ENCODE data around the gene ACTN2. TPM values are rescaled to one million over a fixed set of nuclear protein-coding genes. Genes with fewer than 3 reads are reported as not detected.

ACTN2 gene
- total and polyA plus RNA-seq, 2 donors (not counting 1 experiment from before 2014, with no cell fraction given) = 0.17 to 0.22 TPM

- TF ChIP-seq CTCF (conservative IDR thresholded peaks at IDR 0.05 in 1 of 2, IDR thresholded peaks at IDR 0.05 in 1 of 2; ENCODE audit: low read depth in 1 of 2, low read length in 2 of 2) (no peak), EZH2 (IDR thresholded peaks at IDR 0.05; ENCODE audit: low read length, missing control alignments) (no peak)
- no peak overlapping the region for H2AFZ ChIP-seq (ENCODE audit: low read length)
- no peak overlapping the region for H3K27ac ChIP-seq (ENCODE audit: insufficient read depth, low read length)
- H3K4me2 ChIP-seq (ENCODE audit: extremely low read depth, insufficient read depth, low read length) = no peak overlapping the region
- H3K4me3 ChIP-seq (replicated peaks in 1 of 4; ENCODE audit: control extremely low read depth in 1 of 4, insufficient read depth in 1 of 4, low read depth in 3 of 4, low read length in 4 of 4) = no peak overlapping the region
- H3K27me3 ChIP-seq (ENCODE audit: control insufficient read depth, insufficient read depth, low read length) = no peaks in the 10 kb centered on the region
- no peaks in the 10 kb centered on the region for H3K79me2 ChIP-seq (ENCODE audit: control insufficient read depth, insufficient read depth, low read length)
- no peak for DNase-seq (ENCODE audit: low read depth in 2 of 2)
- H3K9me3 ChIP-seq (ENCODE audit: control insufficient read depth, insufficient read depth, low read depth, low read length) = no peaks in the 10 kb centered on the region
- H3K4me1 ChIP-seq (ENCODE audit: control insufficient read depth, extremely low read depth, insufficient read depth, low read length) = no peaks in the 10 kb centered on the region
- H3K9ac ChIP-seq (ENCODE audit: insufficient read depth, low read length) = no peak overlapping the region
- H3K36me3 ChIP-seq (ENCODE audit: control insufficient read depth, insufficient read depth, low read length) = no peaks in the 10 kb centered on the region
- H4K20me1 ChIP-seq (ENCODE audit: control insufficient read depth, extremely low read depth, insufficient read depth, low read length) = no peaks in the 10 kb centered on the region
Observed at GRCh38 chr1:236762410-236762809, 76.1 kb downstream of the ACTN2 start.

- H3K4me1 ChIP-seq (ENCODE audit: control insufficient read depth, extremely low read depth, insufficient read depth, low read length) = no peaks in the 10 kb centered on the region
- no peak for DNase-seq (ENCODE audit: low read depth in 2 of 2)
- H3K9ac ChIP-seq (ENCODE audit: insufficient read depth, low read length) = no peak overlapping the region
- H3K4me2 ChIP-seq (ENCODE audit: extremely low read depth, insufficient read depth, low read length) = no peak overlapping the region
- no peaks in the 10 kb centered on the region for H3K79me2 ChIP-seq (ENCODE audit: control insufficient read depth, insufficient read depth, low read length)
- no peaks in the 10 kb centered on the region for H3K27me3 ChIP-seq (ENCODE audit: control insufficient read depth, insufficient read depth, low read length)
- H3K36me3 ChIP-seq (ENCODE audit: control insufficient read depth, insufficient read depth, low read length) = no peaks in the 10 kb centered on the region
- no peaks in the 10 kb centered on the region for H3K9me3 ChIP-seq (ENCODE audit: control insufficient read depth, insufficient read depth, low read depth, low read length)
- no peak overlapping the region for H3K27ac ChIP-seq (ENCODE audit: insufficient read depth, low read length)
- H3K4me3 ChIP-seq (replicated peaks in 1 of 4; ENCODE audit: control extremely low read depth in 1 of 4, insufficient read depth in 1 of 4, low read depth in 3 of 4, low read length in 4 of 4) = no peak overlapping the region
- no peak for TF ChIP-seq CTCF (conservative IDR thresholded peaks at IDR 0.05 in 1 of 2, IDR thresholded peaks at IDR 0.05 in 1 of 2; ENCODE audit: low read depth in 1 of 2, low read length in 2 of 2)
- TF ChIP-seq EZH2 (IDR thresholded peaks at IDR 0.05; ENCODE audit: low read length, missing control alignments) = no peak
- H2AFZ ChIP-seq (ENCODE audit: low read length) = no peak overlapping the region
- H4K20me1 ChIP-seq (ENCODE audit: control insufficient read depth, extremely low read depth, insufficient read depth, low read length) = no peaks in the 10 kb centered on the region
Observed at GRCh38 chr1:236765831-236766230, 79.5 kb downstream of the ACTN2 start.

GRCh38 chr1:236766506-236766905 lies 80.2 kb downstream of the ACTN2 start:
- no peak overlapping the region for H2AFZ ChIP-seq (ENCODE audit: low read length)
- no peak overlapping the region for H3K9ac ChIP-seq (ENCODE audit: insufficient read depth, low read length)
- no peak overlapping the region for H3K4me2 ChIP-seq (ENCODE audit: extremely low read depth, insufficient read depth, low read length)
- H3K36me3 ChIP-seq (ENCODE audit: control insufficient read depth, insufficient read depth, low read length) = no peaks in the 10 kb centered on the region
- H3K4me3 ChIP-seq (replicated peaks in 1 of 4; ENCODE audit: control extremely low read depth in 1 of 4, insufficient read depth in 1 of 4, low read depth in 3 of 4, low read length in 4 of 4) = no peak overlapping the region
- no peaks in the 10 kb centered on the region for H3K4me1 ChIP-seq (ENCODE audit: control insufficient read depth, extremely low read depth, insufficient read depth, low read length)
- no peaks in the 10 kb centered on the region for H3K27me3 ChIP-seq (ENCODE audit: control insufficient read depth, insufficient read depth, low read length)
- DNase-seq (ENCODE audit: low read depth in 2 of 2) = no peak
- H3K9me3 ChIP-seq (ENCODE audit: control insufficient read depth, insufficient read depth, low read depth, low read length) = no peaks in the 10 kb centered on the region
- TF ChIP-seq CTCF (conservative IDR thresholded peaks at IDR 0.05 in 1 of 2, IDR thresholded peaks at IDR 0.05 in 1 of 2; ENCODE audit: low read depth in 1 of 2, low read length in 2 of 2) = no peak
- no peak for TF ChIP-seq EZH2 (IDR thresholded peaks at IDR 0.05; ENCODE audit: low read length, missing control alignments)
- no peak overlapping the region for H3K27ac ChIP-seq (ENCODE audit: insufficient read depth, low read length)
- no peaks in the 10 kb centered on the region for H3K79me2 ChIP-seq (ENCODE audit: control insufficient read depth, insufficient read depth, low read length)
- no peaks in the 10 kb centered on the region for H4K20me1 ChIP-seq (ENCODE audit: control insufficient read depth, extremely low read depth, insufficient read depth, low read length)
